Endothelial cell of umbilical vein (primary cell): Measurements from ENCODE around the gene CAPN12. TPM values are rescaled to one million over a fixed set of nuclear protein-coding genes. Genes with fewer than 3 reads are reported as not detected.

Experiments used
- BruUV-seq: library from RNA; stranded (reverse); fragments of 400-500 nt; replicated peaks from 2 replicates; lab custom pipeline; 2021; lab: Mats Ljungman, UMichigan
- CTCF ChIA-PET: fragments of 300-600, 350-600 bp; sonication (Branson Sonifier 250); formaldehyde crosslinking; loops from one replicate; lab custom pipeline; 2021; ENCODE audit warnings: antibody characterized with exemption, inconsistent platforms; lab: Charles Lee
- POLR2A ChIA-PET: fragments of 300-600, 350-600 bp; sonication (Branson Sonifier 250); formaldehyde crosslinking; loops from one replicate; lab custom pipeline; 2021; ENCODE audit warnings: antibody characterized with exemption, inconsistent platforms; lab: Charles Lee
- DNase-seq: peaks from one replicate; pipeline ENCODE4 v3.0.0-alpha.2; 2011; ENCODE audit warnings: low read depth, low spot score
- FAIRE-seq: peaks from 2 replicates; lab custom pipeline; 2011; peaks lifted over from hg19 to GRCh38; lab: Jason Lieb, UNC
- H2AFZ ChIP-seq: 2 replicates; pipeline ENCODE4 v1.6.0; 2012; ENCODE audit warnings: low read depth, low read length, control low read depth, inconsistent platforms
- H3K27ac ChIP-seq: 2 replicates; pipeline ENCODE4 v1.5.1; 2011; ENCODE audit warnings: low read depth, mild to moderate bottlenecking, control low read depth, low read length, moderate library complexity; ENCODE audit not compliant: insufficient read depth
- H3K27me3 ChIP-seq, 2 experiments: 2 replicates each; pipeline versions ENCODE4 v1.6.0 to v1.6.1; 2011; ENCODE audit warnings: low read length in 2 of 2, mixed read lengths in 1 of 2; ENCODE audit not compliant: control insufficient read depth in 2 of 2, insufficient read depth in 2 of 2
- H3K36me3 ChIP-seq, 2 experiments: 2 replicates in 1 of 2; 3 replicates in 1 of 2; pipeline ENCODE4 v1.5.1; 2011; ENCODE audit warnings: low read length in 2 of 2, mild to moderate bottlenecking in 1 of 2, moderate library complexity in 1 of 2; ENCODE audit not compliant: control insufficient read depth in 2 of 2, insufficient read depth in 2 of 2; ENCODE audit errors: extremely low read depth in 1 of 2
- H3K4me1 ChIP-seq: 3 replicates; pipeline ENCODE4 v1.5.1; 2011; ENCODE audit warnings: mild to moderate bottlenecking, low read length; ENCODE audit not compliant: control insufficient read depth, insufficient read depth; ENCODE audit errors: extremely low read depth
- H3K4me2 ChIP-seq: 2 replicates; pipeline ENCODE4 v1.6.1; 2011; ENCODE audit warnings: low read length, control low read depth, mixed read lengths; ENCODE audit not compliant: insufficient read depth
- H3K4me3 ChIP-seq, 3 experiments: fragments of 200-600 bp in 1 of 3; sonication (generic), shearing (Covaris generic) in 1 of 3; replicated peaks in 1 of 3; 2 replicates each; pipeline ENCODE4 v1.5.1; 2011 to 2016; ENCODE audit warnings: control low read depth in 3 of 3, low read length in 3 of 3, mild to moderate bottlenecking in 2 of 3, inconsistent platforms in 1 of 3, low read depth in 1 of 3, moderate library complexity in 1 of 3; ENCODE audit not compliant: insufficient read depth in 1 of 3
- H3K79me2 ChIP-seq: 2 replicates; pipeline ENCODE4 v1.6.0; 2012; ENCODE audit warnings: low read length, inconsistent platforms; ENCODE audit not compliant: control insufficient read depth, insufficient read depth
- H3K9ac ChIP-seq: replicated peaks from 2 replicates; pipeline ENCODE3; 2011; ENCODE audit warnings: low read length, control low read depth; ENCODE audit not compliant: insufficient read depth; ENCODE audit errors: extremely low read depth
- H3K9me1 ChIP-seq: replicated peaks from 3 replicates; pipeline ENCODE4 v1.6.0; 2011; ENCODE audit warnings: mild to moderate bottlenecking, low read length; ENCODE audit not compliant: control insufficient read depth, insufficient read depth; ENCODE audit errors: extremely low read depth
- H3K9me3 ChIP-seq: replicated peaks from 2 replicates; pipeline ENCODE4 v1.5.1; 2012; ENCODE audit warnings: low read length, inconsistent platforms; ENCODE audit not compliant: control insufficient read depth, insufficient read depth
- H4K20me1 ChIP-seq: replicated peaks from 2 replicates; pipeline ENCODE3; 2011; ENCODE audit warnings: mild to moderate bottlenecking, low read length; ENCODE audit not compliant: control insufficient read depth, insufficient read depth; ENCODE audit errors: extremely low read depth
- CTCF ChIP-seq, 2 donors: IDR thresholded peaks; 1 replicate in 1 of 2; 2 replicates in 1 of 2; pipeline ENCODE4 v1.5.1; 2011; ENCODE audit warnings: low read length in 2 of 2, mild to moderate bottlenecking in 2 of 2, moderate library complexity in 2 of 2, control low read depth in 1 of 2, inconsistent platforms in 1 of 2, low read depth in 1 of 2; ENCODE audit not compliant: insufficient read depth in 1 of 2; ENCODE audit errors: extremely low read depth in 1 of 2
- EZH2 ChIP-seq: IDR thresholded peaks from 2 replicates; pipeline ENCODE4 v1.6.1; 2012; ENCODE audit warnings: borderline replicate concordance, low read depth, mild to moderate bottlenecking, moderate library complexity, low read length, inconsistent platforms; ENCODE audit not compliant: severe bottlenecking
- FOS ChIP-seq: IDR thresholded peaks from 2 replicates; pipeline ENCODE4 v1.6.1; 2011; ENCODE audit warnings: mild to moderate bottlenecking, low read length, moderate library complexity, borderline replicate concordance; ENCODE audit not compliant: insufficient read depth
- GATA2 ChIP-seq: IDR thresholded peaks from 2 replicates; pipeline ENCODE4 v1.7.0; 2011; ENCODE audit warnings: low read depth, mild to moderate bottlenecking, moderate library complexity, mixed read lengths, low read length; ENCODE audit not compliant: insufficient read length, insufficient read depth
- JUN ChIP-seq: IDR thresholded peaks from 2 replicates; pipeline ENCODE4 v1.6.1; 2011; ENCODE audit warnings: borderline replicate concordance, low read depth; ENCODE audit not compliant: insufficient read length, insufficient read depth
- MAX ChIP-seq: IDR thresholded peaks from 2 replicates; pipeline ENCODE4 v1.6.1; 2011; ENCODE audit not compliant: insufficient read depth, insufficient read length
- MYC ChIP-seq: IDR thresholded peaks from one replicate; pipeline ENCODE4 v1.6.1; 2011; ENCODE audit warnings: mild to moderate bottlenecking, low read depth, low read length
- POLR2A ChIP-seq: IDR thresholded peaks from 2 replicates; pipeline ENCODE4 v1.6.1; 2012; ENCODE audit warnings: low read depth, mild to moderate bottlenecking, control low read depth, low read length
- POLR2AphosphoS5 ChIP-seq: IDR thresholded peaks from 2 replicates; pipeline ENCODE4 v1.6.1; 2012; ENCODE audit warnings: low read depth, mild to moderate bottlenecking, control low read depth, low read length, moderate library complexity; ENCODE audit not compliant: insufficient read depth
- dilution Hi-C: fragments of 300-500 bp; cut with MboI; formaldehyde crosslinking; loops from one replicate; pipeline ENCODE4 v1.15.0; 2019; ENCODE audit warnings: low sequenced_read_pairs; ENCODE audit not compliant: extremely low pct_ligation_motif_present
- intact Hi-C: fragments of 100-400 bp; cut with micrococcal nuclease; formaldehyde crosslinking; loops from one replicate; pipeline ENCODE4 v1.10.0; 2022
- polyA plus RNA-seq, 4 experiments: library from polyadenylated mRNA; depleted of rRNA in 3 of 4; stranded (reverse) in 3 of 4; unstranded in 1 of 4; fragments of >200 nt; gene quantifications; 2 replicates each; pipeline versions ENCODE4 v1.2.1 to v1.2.3, GENCODE V29; 2011 to 2012; ENCODE audit warnings: missing spikeins in 1 of 4
- total RNA-seq: library from RNA; stranded (reverse); gene quantifications from 2 replicates; pipeline ENCODE4 v1.2.3, GENCODE V29; 2021

The CAPN12 gene
- total and polyA plus RNA-seq, 2 donors (not counting 3 experiments of a cell fraction or from before 2014, with no cell fraction given), result 0.35 TPM; not detected in 1

- intact Hi-C loops, result no loop called here
Measured at GRCh38 chr19:38690146-38690545, 54.1 kb downstream of the CAPN12 start.

More at GRCh38 chr19:38690146-38690545, 54.1 kb downstream of the CAPN12 start:
- H2AFZ ChIP-seq, result no peak overlapping the region
- no peaks in the 10 kb centered on the region for H3K9me1 ChIP-seq
- H4K20me1 ChIP-seq, result no peaks in the 10 kb centered on the region
- ChIA-PET POLR2A (no interaction called here), CTCF (no interaction called here)
- H3K79me2 ChIP-seq, result peaks cover 91% of the 10 kb centered on the region
- BruUV-seq, result no TSS peak
- no peak overlapping the region for H3K9ac ChIP-seq
- FAIRE-seq, result no peak
- no peak overlapping the region for H3K4me3 ChIP-seq
- H3K36me3 ChIP-seq, result peaks cover 0 to 2% of the 10 kb centered on the region in 2 experiments
- H3K27ac ChIP-seq, result no peak overlapping the region
- H3K4me2 ChIP-seq, result no peak overlapping the region
- H3K4me1 ChIP-seq, result peaks cover 53% of the 10 kb centered on the region
- no peak for TF ChIP-seq JUN
- TF ChIP-seq EZH2, result no peak
- TF ChIP-seq POLR2AphosphoS5, result no peak
- no peak for TF ChIP-seq FOS
- TF ChIP-seq MAX, result no peak
- TF ChIP-seq POLR2A, result no peak
- TF ChIP-seq CTCF (IDR thresholded peaks at IDR 0.05; ENCODE audit: extremely low read depth in 1 of 2, insufficient read depth in 1 of 2, low read depth in 1 of 2, low read length in 2 of 2), result no peak
- TF ChIP-seq MYC, result no peak
- TF ChIP-seq GATA2, result no peak
- no peaks in the 10 kb centered on the region for H3K9me3 ChIP-seq
- dilution Hi-C loops, result no loop called here
- DNase-seq, result no peak
- no peaks in the 10 kb centered on the region for H3K27me3 ChIP-seq
